ENCODE measurements around the gene BTF3.

DNA sequence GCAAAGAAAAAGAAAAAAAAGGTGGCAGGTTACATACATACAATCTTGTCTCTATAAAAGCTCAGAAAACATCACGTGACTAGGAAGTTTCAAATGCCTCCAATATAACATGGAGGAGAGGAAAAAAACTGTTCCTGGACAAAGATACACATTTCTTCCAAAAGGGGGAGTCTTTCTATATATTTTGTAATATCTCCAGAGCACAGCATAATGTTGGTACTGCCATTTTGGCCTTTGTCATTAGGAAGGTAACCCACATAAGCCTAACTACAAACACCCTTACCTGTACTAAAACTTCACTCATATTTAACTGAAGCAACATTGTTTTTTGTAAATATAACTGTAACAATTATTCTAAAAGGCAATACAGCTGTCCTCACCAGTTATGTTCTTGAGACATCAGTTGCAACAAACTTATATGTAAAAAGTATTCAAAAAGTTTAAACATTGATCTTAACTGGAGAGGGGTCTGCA lies 1.2 kb upstream of the BTF3 start:
- no peak for TF ChIP-seq POLR2AphosphoS5 (IDR thresholded peaks at IDR 0.05)
- TF ChIP-seq, protein P1, sequence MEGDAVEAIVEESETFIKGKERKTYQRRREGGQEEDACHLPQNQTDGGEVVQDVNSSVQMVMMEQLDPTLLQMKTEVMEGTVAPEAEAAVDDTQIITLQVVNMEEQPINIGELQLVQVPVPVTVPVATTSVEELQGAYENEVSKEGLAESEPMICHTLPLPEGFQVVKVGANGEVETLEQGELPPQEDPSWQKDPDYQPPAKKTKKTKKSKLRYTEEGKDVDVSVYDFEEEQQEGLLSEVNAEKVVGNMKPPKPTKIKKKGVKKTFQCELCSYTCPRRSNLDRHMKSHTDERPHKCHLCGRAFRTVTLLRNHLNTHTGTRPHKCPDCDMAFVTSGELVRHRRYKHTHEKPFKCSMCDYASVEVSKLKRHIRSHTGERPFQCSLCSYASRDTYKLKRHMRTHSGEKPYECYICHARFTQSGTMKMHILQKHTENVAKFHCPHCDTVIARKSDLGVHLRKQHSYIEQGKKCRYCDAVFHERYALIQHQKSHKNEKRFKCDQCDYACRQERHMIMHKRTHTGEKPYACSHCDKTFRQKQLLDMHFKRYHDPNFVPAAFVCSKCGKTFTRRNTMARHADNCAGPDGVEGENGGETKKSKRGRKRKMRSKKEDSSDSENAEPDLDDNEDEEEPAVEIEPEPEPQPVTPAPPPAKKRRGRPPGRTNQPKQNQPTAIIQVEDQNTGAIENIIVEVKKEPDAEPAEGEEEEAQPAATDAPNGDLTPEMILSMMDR (IDR thresholded peaks at IDR 0.05), result peak in 2 of 4 experiments; percentile 7 to 19
